ENCODE results near the gene MAP4K5. TPM values are rescaled to one million over a fixed set of nuclear protein-coding genes. Genes with fewer than 3 reads are reported as not detected.

The MAP4K5 gene
- total and polyA plus RNA-seq, 2 of the 4 experiments (the other 2 are of a cell fraction) = 33.1 to 46.1 TPM

DNA sequence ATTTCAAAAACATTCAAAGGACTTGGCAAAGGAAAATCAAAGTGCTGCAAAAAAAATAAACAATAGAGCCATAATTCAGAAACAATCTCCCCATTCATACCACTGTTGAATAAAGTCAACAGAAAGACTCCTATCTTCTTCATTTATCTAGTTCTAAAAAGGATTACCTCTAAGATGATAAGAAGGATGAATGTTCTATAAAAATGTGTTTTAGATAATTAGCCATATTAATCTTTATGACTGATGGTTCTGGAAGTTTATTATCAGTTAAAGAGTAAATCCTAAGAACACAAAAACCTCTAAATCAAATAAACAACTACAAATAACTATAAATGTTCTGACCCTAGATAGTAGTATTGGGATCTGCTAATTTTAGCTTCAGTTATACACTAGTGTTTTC is 97.8 kb downstream of the MAP4K5 start:
- Histone ChIP-seq H3K14ac (replicated peaks; ENCODE audit: low read depth, low read length) (no peak overlapping the region), H4K8ac (ENCODE audit: low read depth in 2 of 2, low read length in 2 of 2) (no peak overlapping the region), H3K9me3 (ENCODE audit: control insufficient read depth, insufficient read depth, low read length) (no peaks in the 10 kb centered on the region), H2BK15ac (ENCODE audit: low read depth, low read length) (no peak overlapping the region), H2BK120ac (ENCODE audit: low read depth, low read length) (no peak overlapping the region), H2AK9ac (replicated peaks; ENCODE audit: low read depth, low read length, poor library complexity) (no peak overlapping the region), H2BK20ac (ENCODE audit: low read depth, low read length) (no peak overlapping the region), H3K4ac (ENCODE audit: low read depth, low read length) (no peak overlapping the region), H4K20me1 (ENCODE audit: insufficient read depth, low read length) (no peaks in the 10 kb centered on the region), H3K4me2 (ENCODE audit: low read depth, low read length) (no peak overlapping the region), H4K91ac (ENCODE audit: insufficient read depth, low read depth, low read length) (no peak overlapping the region), H3K4me1 (ENCODE audit: control insufficient read depth, insufficient read depth, low read length) (no peaks in the 10 kb centered on the region), H3K4me3 (ENCODE audit: insufficient read depth, low read depth, low read length) (no peak overlapping the region), H3K56ac (ENCODE audit: extremely low read depth, insufficient read depth, low read length) (no peak overlapping the region), H3K23ac (ENCODE audit: low read depth, low read length) (no peak overlapping the region), H2BK5ac (ENCODE audit: low read depth, low read length, poor library complexity, severe bottlenecking) (no peak overlapping the region), H3K9me1 (ENCODE audit: insufficient read depth, low read length) (peaks cover 4% of the 10 kb centered on the region; the same call in 1 of the 2 replicates), H3K36me3 (ENCODE audit: control insufficient read depth, insufficient read depth, low read length) (peaks cover 19% of the 10 kb centered on the region), H2AFZ (replicated peaks; ENCODE audit: low read length, poor library complexity) (no peak overlapping the region), H3K27ac (ENCODE audit: insufficient read depth, low read length) (no peak overlapping the region), H3K79me1 (ENCODE audit: low read depth in 1 of 2, low read length in 2 of 2) (peaks cover 5 to 11% of the 10 kb centered on the region in 2 experiments; a peak in 3 of 4 replicates), H3K18ac (ENCODE audit: low read depth, low read length) (no peak overlapping the region), H2AK5ac (ENCODE audit: low read depth, low read length) (no peak overlapping the region), H4K5ac (ENCODE audit: low read depth, low read length) (no peak overlapping the region), H3K9ac (ENCODE audit: low read depth, low read length) (no peak overlapping the region), H3K27me3 (ENCODE audit: control insufficient read depth, insufficient read depth, low read length) (no peaks in the 10 kb centered on the region)
- no peak for TF ChIP-seq MAFK (IDR thresholded peaks at IDR 0.05; ENCODE audit: low read depth, low read length)
- no peak for TF ChIP-seq POLR2A (IDR thresholded peaks at IDR 0.05; ENCODE audit: low read depth, low read length)
- TF ChIP-seq BHLHE40 (IDR thresholded peaks at IDR 0.05; ENCODE audit: low read depth, low read length) = no peak
- TF ChIP-seq ELK1 (IDR thresholded peaks at IDR 0.05; ENCODE audit: borderline replicate concordance, low read depth, low read length) = no peak
- no peak for TF ChIP-seq MAZ (IDR thresholded peaks at IDR 0.05; ENCODE audit: borderline replicate concordance, low read depth, low read length)
- no peak for TF ChIP-seq RAD21 (IDR thresholded peaks at IDR 0.05; ENCODE audit: low read length)
- no peak for TF ChIP-seq RCOR1 (IDR thresholded peaks at IDR 0.05; ENCODE audit: insufficient replicate concordance, low read length)
- TF ChIP-seq CHD1 (IDR thresholded peaks at IDR 0.05; ENCODE audit: low read depth, low read length) = no peak
- TF ChIP-seq SMC3 (IDR thresholded peaks at IDR 0.05; ENCODE audit: low read depth, low read length) = no peak
- TF ChIP-seq RFX5 (IDR thresholded peaks at IDR 0.05; ENCODE audit: low read depth, low read length) = no peak
- no peak for TF ChIP-seq CEBPB (IDR thresholded peaks at IDR 0.05; ENCODE audit: low read depth, low read length)
- TF ChIP-seq FOS (IDR thresholded peaks at IDR 0.05; ENCODE audit: low read depth, low read length) = no peak
- TF ChIP-seq, protein P1, sequence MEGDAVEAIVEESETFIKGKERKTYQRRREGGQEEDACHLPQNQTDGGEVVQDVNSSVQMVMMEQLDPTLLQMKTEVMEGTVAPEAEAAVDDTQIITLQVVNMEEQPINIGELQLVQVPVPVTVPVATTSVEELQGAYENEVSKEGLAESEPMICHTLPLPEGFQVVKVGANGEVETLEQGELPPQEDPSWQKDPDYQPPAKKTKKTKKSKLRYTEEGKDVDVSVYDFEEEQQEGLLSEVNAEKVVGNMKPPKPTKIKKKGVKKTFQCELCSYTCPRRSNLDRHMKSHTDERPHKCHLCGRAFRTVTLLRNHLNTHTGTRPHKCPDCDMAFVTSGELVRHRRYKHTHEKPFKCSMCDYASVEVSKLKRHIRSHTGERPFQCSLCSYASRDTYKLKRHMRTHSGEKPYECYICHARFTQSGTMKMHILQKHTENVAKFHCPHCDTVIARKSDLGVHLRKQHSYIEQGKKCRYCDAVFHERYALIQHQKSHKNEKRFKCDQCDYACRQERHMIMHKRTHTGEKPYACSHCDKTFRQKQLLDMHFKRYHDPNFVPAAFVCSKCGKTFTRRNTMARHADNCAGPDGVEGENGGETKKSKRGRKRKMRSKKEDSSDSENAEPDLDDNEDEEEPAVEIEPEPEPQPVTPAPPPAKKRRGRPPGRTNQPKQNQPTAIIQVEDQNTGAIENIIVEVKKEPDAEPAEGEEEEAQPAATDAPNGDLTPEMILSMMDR (conservative IDR thresholded peaks at IDR 0.05; ENCODE audit: low read depth, low read length) = no peak
- TF ChIP-seq NFE2L2 (IDR thresholded peaks at IDR 0.05; ENCODE audit: low read depth, low read length) = no peak
- TF ChIP-seq MXI1 (IDR thresholded peaks at IDR 0.05; ENCODE audit: borderline replicate concordance, low read depth, low read length) = no peak
- TF ChIP-seq, protein P2, sequence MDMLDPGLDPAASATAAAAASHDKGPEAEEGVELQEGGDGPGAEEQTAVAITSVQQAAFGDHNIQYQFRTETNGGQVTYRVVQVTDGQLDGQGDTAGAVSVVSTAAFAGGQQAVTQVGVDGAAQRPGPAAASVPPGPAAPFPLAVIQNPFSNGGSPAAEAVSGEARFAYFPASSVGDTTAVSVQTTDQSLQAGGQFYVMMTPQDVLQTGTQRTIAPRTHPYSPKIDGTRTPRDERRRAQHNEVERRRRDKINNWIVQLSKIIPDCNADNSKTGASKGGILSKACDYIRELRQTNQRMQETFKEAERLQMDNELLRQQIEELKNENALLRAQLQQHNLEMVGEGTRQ (IDR thresholded peaks at IDR 0.05; ENCODE audit: low read depth, low read length) = no peak
- BruUV-seq (replicated peaks) = no TSS peak
- no peak for DNase-seq
- dilution Hi-C loops (cut with HindIII; ENCODE audit: low sequenced_read_pairs, unreplicated experiment) = no loop called here
- intact Hi-C loops (cut with micrococcal nuclease) = no loop called here
- CTCF ChIA-PET = no interaction called here
- in situ Hi-C loops (cut with MboI; ENCODE audit: low sequenced_read_pairs) = no loop called here
- POLR2A ChIA-PET (ENCODE audit: unreplicated experiment) = no interaction called here
- ATAC-seq (ENCODE audit: low read depth) = no peak

All from IMR-90 (cell line).